Femur (tissue), 1 donor: Measurements from ENCODE around the gene CFAP46.
"Not testable (repeated sequence)": the region's sequence is repeated elsewhere in the genome, so short reads cannot be mapped to it uniquely, and the experiment has no call there.

Source experiments
- DNase-seq: peaks from one replicate; pipeline ENCODE4 v3.0.0-alpha.2; 2017

Gene CFAP46

DNA sequence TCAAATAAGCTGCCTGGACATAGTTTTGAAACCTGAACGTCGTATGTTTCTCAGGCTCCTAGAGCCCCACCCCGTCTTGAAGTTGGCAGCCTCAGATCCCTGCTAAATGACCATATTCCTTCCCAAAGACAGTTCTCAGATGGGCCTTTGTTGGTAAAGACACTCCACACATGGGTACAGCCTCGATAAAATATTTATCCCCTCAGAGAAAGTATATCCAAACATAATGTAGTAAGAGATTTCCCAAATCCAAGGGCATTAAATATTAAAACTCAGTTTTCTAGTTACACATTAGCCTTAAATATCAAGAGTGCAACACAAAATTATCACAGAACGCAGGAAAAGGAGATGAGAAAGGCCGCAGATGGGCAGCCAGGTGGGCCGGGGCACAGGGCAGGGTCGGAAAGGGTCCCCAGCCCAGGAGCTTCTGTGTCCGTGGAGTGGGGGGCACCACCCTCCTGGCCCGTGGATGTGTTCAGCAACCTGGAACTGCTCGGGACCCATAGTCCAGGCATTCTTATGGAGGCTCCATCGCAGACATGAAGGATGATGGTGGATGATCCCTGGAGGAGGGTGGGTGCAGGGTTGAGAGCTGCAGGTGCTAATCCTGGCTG lies 1.5 kb upstream of the CFAP46 start:
- DNase-seq: no peak

DNA sequence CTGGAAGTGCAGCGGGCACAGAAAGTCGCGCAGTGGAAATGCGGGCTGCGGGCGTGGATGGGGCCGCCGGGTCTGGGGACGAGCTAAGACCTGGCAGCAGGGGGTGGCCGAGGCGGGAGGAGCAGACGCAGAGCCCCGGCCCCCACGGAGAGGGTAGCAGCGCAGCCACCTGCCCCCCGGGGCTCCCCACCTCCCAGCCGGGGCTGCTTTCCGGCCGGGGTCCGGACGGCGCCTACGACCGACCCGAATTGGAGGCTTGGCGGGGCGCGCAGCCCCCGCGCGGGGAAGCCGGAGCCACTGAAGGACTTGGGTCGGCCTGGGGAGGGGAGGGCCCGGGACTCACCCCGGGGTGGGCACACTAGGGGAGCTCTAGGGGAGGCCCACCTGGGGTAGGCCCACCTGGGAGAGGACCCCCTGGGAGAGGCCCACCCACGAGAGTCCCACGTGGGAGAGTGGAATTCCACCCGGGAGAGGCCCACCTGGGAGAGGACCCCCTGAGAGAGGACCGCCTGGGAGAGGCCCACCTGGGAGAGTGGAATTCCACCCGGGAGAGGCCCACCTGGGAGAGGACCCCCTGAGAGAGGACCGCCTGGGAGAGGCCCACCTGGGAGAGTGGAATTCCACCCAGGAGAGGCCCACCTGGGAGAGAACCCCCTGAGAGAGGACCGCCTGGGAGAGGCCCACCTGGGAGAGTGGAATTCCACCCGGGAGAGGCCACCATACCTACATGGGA lies 854 bp upstream of the CFAP46 start:
- DNase-seq: no peak

DNA sequence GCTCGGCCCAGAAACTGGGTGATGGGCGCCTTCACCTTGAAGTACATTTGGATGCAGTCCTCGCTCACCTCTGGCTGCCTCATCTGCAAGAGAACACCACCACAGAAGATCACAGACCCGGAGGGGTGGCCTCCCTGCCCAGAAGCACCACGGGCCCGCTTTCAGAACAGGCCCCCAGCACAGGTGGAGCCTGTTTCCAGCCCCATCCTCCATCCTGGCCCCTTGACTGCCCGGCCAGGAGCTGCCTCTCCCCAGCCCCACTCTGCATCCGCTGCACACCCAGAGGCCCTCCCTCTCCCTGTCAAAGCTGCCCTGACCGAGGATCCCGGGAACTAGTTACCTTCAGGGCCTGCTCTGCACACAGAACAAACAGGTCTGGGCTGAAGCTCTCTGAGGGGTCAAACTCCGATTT lies 724 bp downstream of the CFAP46 start:
- DNase-seq: no peak

DNA sequence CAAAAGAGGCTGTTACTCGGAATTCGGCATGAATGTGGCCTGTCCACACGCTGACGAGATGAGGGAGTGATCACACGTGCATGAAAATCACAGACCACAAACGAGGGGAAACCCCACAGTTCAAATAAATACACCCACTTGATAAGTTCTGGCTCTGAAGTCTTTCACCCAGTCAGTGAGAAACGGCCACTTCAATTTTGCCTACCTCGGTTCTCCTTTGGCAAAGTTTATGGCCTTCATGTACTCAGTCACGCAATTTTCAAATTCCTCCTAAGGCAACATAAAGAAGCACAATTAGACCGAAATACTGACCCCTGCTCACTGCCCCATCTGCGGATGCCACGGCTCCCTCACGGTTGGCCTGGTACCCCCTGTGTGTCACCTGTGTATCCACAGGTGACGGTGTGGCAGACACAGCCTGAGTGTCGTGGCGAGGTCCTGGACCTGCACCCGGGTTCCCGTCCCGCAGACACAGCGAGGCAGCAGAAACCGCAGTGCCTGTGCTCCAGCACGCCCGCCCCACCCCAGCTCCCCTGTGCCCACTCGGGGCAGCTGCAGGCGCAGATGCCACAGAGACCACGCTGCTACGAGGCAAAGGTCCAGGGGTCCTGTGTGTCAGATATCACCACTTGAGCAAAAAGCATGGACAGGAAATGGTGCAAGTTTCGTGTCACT lies 1.4 kb downstream of the CFAP46 start:
- DNase-seq: no peak

DNA sequence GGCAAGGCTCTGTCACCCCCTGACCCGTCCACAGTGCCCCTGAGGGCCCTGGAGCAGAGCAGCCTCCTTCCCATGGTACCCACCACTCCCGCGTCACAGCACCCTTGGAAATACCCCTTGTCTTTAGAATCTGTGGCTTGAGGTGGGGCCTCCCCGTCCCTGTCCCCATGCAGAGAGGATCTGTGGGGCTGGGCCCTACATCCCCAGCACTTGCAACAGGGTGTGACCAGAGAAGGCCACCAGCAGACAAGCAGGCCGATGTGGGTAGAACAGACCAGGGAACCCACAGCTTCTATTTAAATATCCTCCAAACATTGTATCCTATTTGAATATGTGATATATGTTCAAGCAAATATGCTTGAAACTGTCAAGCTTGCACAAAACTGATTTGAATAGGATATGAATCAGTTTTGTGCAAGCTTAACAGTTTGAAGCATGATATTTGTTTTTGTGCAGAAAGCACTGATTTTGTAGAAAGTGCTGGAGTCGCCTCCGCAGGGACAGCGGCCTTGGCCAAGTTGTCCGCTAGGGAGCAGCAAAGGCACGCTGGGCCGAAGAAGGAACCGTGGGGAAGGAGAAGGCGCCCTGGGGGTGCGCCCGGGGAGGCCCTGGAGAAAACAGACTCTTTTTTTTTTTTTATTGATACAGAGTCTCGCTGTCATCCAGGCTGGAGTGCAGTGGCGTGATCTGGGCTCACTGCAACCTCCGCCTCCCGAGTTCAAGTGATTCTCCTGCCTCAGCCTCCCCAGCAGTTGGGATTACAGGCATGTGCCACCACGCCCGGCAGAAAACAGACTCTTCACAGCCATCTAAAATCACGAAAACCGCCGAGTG lies 2.2 kb downstream of the CFAP46 start:
- DNase-seq: no peak

DNA sequence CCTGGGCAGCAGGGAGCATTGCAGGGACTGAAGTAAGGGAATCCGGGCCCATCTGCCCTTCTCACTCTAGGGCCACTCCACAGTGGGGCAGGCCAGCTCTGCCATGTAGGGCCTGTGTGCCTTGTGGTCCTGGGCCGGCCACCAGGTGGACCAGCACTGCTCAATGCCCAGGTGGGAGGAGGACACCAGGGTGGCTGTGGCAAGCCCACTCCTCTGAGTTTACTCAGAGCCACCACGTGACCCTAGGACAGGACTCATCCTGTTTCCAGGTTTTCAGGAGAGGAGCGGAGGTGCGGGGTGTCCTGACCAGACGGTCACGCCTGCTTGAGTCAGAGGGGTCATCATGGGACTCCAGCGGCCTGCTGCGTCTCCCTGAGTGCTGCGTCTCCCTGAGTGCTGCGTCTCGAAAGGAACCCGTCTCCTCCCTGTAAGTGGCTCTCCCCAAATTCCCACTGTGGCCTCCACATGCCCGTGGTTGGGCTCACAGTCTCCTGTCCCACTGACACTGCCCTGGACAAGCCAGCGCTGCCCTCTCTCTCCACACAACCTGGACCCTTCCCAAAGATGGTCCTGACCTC lies 2.9 kb downstream of the CFAP46 start:
- no peak for DNase-seq

DNA sequence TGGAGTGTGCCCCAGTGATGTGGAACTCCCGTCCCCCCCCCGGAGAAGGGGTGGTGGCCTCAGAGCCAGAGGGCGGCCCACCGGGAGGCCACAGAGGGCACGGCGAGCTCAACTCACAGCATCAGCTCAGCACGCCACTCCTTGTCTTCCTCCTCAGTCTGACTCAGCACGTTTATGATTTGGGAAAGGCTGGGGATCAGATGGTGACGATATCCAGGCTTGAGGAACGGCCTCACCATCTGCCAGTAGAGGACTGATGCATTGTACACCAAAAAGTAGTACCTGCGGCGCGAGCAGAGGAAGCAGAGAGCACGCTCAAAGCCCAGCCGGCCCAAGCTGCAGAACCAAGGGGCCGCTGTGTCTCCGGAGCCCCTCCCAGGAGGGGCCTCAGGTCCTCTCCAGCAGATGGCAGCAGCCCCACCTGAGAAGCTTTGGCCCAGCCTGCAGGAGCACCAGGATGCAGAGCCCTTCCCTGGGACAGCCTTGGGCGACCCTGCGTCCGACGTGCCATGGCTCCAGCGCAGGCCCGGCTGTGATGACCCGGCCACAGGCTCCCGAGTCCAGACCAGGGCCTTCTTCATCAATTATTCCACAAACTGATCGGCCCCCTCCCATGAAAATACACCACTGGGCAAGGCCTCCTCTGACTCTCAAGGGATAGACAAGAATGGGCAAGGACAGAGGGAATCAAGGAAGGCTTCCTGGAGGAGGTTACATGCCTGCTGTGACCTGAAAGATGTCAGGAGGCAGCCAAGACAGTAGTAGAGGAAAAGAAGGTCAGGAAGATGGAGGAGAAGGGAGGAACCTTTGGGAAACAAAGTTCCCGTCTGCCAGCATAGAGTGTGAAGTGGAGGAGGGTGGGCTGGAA lies 3.7 kb downstream of the CFAP46 start:
- DNase-seq: no peak

DNA sequence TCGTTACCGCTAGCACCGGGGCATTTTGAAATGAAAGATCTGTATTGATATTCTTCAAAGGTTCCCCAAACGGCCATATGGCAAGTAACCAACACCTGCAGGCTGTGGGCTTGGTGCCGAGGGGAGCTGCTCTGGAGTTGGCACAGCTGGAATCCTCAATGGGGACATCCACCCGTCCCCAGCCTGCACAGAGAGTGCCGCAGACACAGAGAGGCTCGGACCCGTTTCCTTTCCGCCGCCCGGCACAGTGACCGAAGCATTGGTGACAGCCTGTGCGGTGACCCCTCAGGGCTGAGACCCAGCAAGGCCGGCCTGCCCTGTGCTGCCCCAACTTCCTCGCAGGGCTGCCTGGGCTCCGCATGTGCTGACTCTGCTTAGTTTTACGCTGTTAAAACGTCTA lies 4.5 kb downstream of the CFAP46 start:
- DNase-seq: no peak

DNA sequence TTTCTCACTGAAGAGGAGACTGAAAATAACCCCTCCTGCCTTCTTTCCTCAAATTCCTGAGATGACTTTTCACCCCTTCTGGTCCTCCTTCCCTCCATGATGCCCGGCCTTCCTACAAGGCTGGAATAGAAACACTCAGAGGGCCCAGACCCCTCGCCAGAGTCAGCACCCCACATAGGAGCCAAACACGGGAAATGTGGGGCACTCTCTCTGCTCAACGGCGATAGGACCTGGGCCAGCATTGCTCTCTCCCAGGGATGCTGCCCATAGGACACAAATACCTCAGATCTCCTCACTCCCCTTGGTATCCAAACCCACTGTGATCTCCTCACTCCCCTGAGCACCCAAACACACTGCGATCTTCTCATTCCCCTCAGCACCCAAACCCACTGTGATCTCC lies 7.4 kb downstream of the CFAP46 start:
- DNase-seq: no peak

DNA sequence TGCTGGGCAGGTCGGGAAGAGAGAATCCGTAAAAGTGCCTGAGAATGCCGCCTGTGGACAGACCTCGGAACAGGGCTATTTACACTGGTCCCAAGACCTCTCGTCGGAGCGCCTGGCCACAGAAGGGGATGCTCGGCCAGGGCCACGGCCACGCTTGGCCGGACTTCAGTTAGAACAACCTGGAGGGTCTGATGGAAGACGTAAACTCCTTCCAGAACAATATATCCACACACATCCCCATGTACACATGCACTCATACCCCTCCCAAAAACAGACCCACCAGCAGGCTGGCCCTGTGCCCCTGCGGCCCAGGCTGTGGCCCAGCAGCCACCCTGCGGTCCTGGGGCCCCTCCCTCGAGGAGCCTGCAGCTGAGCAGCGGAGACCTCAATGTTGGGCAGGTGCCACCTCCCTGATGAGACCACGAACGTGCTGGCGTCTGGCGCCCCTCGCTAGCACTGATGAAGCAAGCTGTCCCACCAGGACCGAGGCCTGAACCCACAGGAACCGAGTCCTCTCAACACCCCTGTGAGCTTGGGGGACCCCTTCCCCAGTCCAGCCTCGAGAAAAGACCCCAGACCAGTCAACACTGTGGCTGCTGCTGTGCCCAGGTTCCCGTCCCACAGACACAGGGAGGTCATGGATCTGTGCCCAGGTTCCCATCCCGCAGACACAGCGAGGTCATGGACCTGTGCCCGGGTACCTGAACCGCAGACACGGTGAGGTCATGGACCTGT lies 8.9 kb downstream of the CFAP46 start:
- no peak for DNase-seq

DNA sequence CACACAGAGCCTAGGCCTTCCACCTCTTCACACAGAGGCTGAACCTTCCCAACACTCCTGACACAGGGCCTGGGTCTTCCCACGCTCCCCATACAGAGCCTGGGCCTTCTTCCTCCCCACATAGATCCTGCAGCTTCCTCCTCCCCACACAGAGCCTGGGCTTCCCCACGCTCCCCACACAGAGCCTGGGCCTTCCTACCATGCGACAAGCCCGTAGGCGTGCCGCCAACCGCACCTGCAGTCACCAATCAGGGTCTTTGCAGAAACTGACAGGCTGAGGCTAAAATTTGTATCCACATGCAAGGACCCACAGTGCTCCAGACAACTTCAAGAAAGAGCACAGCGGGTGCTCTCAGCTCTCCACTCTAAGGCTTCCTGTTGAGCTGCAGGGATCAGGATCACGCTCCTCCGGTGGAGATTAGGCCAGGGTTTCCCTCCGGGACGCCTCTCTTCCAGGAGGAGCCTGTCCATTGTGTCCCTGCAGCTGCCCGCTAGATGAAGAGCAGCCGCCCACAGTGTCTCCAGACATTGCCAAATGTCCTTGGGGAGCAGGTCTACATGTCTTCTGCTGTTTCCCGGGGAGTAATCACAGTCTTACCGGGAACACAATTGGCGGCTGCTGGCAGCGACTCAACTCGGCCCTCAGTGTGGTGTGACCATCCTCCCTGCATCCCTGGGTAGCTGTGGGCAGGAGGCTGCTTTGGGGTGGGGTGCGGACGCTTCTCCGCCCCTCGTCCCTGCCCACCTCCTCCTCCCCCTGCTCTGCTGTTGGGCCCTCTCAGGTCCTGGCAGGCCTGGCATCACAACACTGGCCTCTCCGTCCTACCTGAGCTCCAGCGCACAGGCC lies 9.7 kb downstream of the CFAP46 start:
- no peak for DNase-seq

DNA sequence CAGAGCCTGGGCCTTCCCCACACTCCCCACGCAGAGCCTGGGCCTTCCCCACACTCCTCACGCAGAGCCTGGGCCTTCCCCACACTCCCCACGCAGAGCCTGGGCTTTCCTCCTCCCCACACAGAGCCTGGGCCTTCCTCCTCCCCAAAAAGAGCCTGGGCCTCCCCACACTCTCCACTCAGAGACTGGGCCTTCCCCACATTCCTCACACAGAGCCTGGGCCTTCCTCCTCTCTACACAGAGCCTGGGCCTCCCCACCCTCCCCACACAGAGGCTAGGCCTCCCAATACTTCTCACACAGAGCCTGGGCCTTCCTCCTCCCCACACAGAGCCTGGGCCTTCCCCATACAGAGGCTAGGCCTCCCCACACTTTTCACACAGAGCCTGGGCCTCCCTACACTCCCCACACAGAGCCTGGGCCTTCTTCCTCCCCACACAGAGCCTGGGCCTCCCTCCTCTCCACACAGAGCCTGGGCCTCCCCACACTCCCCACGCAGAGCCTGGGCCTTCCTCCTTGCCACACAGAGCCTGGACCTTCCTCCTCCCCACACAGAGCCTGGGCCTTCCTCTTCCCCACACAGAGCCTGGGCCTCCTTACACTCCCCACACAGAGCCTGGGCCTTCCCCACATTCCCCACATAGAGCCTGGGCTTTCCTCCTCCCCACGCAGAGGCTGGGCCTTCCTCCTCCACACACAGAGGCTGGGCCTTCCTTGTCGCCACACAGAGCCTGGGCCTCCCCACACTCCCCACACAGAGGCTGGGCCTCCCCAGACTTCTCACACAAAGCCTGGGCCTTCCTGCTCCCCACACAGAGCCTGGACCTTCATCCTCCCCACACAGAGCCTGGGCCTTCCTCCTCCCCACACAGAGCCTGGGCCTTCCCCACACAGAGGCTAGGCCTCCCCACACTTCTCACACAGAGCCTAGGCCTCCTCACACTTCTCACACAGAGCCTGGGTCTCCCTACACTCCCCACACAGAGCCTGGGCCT lies 10.8 kb downstream of the CFAP46 start:
- DNase-seq: not testable (repeated sequence)

DNA sequence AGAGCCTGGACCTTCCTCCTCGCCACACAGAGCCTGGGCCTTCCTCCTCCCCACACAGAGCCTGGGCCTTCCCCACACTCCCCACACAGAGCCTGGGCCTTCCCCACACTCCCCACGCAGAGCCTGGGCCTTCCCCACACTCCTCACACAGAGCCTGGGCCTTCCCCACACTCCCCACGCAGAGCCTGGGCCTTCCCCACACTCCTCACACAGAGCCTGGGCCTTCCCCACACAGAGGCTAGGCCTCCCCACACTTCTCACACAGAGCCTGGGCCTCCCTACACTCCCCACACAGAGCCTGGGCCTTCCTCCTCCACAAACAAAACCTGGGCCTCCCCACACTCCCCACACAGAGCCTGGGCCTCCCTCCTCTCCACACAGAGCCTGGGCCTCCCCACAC lies 11.7 kb downstream of the CFAP46 start:
- DNase-seq: not testable (repeated sequence)

DNA sequence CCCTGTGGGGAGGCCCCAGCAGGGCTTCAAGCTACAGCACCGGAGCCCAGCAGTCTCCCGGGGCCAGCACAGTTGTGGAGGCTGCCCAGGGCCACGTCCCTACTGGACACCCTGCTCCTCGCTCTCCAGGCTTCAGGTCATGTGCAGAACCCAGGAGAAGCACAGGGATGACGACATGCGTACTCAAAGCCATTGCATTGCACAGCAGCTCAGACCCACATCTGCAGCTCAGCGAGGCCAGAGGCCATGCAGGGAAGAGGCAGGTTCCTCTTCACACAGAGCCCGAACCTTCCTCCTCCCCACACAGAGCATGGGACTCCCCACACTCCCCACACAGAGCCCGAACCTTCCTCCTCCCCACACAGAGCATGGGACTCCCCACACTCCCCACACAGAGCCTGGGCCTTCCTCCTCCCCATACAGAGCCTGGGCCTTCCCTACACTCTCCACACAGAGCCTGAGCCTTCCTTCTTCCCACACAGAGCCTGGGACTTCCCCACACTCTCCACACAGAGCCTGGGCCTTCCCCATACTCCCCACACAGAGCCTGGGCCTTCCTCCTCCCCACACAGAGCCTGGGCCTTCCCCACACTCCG lies 12.3 kb downstream of the CFAP46 start:
- no peak for DNase-seq

DNA sequence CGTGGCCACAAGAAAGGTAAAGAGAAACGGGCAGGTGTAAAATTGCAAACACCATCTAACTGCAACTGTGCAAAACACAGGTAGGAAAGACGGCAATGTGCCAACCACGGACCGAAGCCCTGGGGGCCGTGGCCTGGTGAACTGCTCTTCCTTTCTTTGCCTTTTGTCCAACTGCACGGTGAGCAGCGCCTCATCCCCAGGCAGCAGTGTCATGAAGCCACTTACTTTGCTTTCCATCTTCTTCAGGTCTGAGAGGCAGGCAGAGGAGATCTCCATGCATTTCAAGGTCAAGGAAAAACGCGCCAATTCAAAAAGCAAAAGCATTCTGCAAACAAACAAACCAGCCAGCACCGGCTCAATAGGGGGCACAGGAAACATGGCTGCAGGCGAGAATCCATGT lies 12.9 kb downstream of the CFAP46 start:
- no peak for DNase-seq

DNA sequence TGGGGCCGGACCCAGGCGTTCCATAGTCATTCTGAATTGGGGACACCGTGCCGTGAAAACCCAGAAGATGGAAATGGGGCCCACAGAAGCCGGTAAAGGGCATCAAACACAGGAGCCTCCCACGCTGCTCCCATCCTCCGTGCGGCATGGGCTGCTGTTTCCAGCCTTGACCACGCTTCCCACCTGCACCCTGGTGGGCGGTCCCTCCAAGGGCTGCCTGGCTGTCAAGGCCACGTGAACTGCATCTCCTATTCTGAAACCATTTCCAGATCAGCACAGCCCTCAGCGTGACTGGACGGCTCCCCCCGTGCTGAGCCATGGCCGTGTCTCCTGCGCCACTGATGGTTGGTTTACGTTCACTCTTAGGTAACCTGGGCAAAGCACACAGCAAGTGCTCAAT lies 14.1 kb downstream of the CFAP46 start:
- DNase-seq: no peak

DNA sequence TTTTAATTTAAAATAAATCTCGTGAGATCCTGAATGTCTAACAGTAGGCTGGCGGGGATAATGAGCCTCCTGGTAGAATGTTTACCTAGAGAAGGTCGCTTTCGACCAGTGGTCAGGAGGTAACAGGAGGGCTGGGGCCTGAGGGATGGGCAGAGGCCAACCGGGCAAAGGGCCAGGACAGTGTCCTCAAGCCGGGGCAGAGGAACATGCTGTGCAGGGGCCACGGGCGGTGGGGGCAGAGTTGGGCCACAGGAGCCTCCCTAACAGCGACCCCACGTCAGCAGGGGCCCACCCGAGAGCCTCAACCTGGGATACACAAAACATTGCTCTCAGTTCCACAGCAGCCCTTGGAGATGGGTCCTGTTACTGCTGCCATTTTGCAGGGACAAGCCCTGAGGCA lies 14.5 kb downstream of the CFAP46 start:
- DNase-seq: no peak
